Stomach (tissue), 4 donors: ENCODE measurements around the gene ENOX1.

Experiments
- CTCF ChIP-seq, 7 experiments: fragments of 450-650 bp in 4 of 7; fragments of 200-600 bp in 3 of 7; sonication (generic) in 3 of 7; IDR thresholded peaks; one replicate each; pipeline ENCODE4 v1.5.1; 2016 to 2019; ENCODE audit warnings: antibody characterized with exemption in 7 of 7, control low read depth in 2 of 7, mild to moderate bottlenecking in 1 of 7
- POLR2A ChIP-seq, 4 donors: fragments of 450-650 bp; IDR thresholded peaks; one replicate each; pipeline ENCODE4 v1.6.1; 2016; ENCODE audit warnings: antibody characterized with exemption in 4 of 4, control low read depth in 2 of 4, mild to moderate bottlenecking in 1 of 4, moderate library complexity in 1 of 4
- POLR2AphosphoS5 ChIP-seq, 3 donors: sonication (generic); formaldehyde crosslinking; IDR thresholded peaks; one replicate each; pipeline ENCODE4 v1.6.1; 2016; ENCODE audit warnings: antibody characterized with exemption in 3 of 3

- TF ChIP-seq CTCF (IDR thresholded peaks at IDR 0.05), result no peak
- no peak for TF ChIP-seq POLR2A (IDR thresholded peaks at IDR 0.05)
- no peak for TF ChIP-seq POLR2AphosphoS5 (IDR thresholded peaks at IDR 0.05)
These were observed 25.0 kb downstream of the ENOX1 start for GRCh38 chr13:43761616-43762315.
